ENCODE measurements around the gene PASK. TPM values are rescaled to one million over a fixed set of nuclear protein-coding genes. Genes with fewer than 3 reads are reported as not detected.

PASK gene
- polyA plus RNA-seq, 1 donor from 2014 or later: 26.0 TPM

GRCh38 chr2:241118737-241119505 is 30.4 kb downstream of the PASK start:
- H3F3A ChIP-seq (ENCODE audit: insufficient read depth, low read length, poor library complexity, severe bottlenecking): no peaks in the 10 kb centered on the region
- H4K20me1 ChIP-seq (ENCODE audit: insufficient read depth): no peaks in the 10 kb centered on the region
- H3K79me2 ChIP-seq (replicated peaks; ENCODE audit: insufficient read depth, low read length): no peaks in the 10 kb centered on the region
- no peak overlapping the region for H3K27ac ChIP-seq (ENCODE audit: low read length)
- H3K9me3 ChIP-seq (ENCODE audit: low read length): no peaks in the 10 kb centered on the region
- no peak overlapping the region for H3K4me3 ChIP-seq (ENCODE audit: low read length)
- no peak for TF ChIP-seq RAD21 (conservative IDR thresholded peaks at IDR 0.05)
- TF ChIP-seq SMC3 (conservative IDR thresholded peaks at IDR 0.05; ENCODE audit: poor library complexity): no peak
- TF ChIP-seq REST (IDR thresholded peaks at IDR 0.05; ENCODE audit: borderline replicate concordance): no peak
- TF ChIP-seq POLR2AphosphoS5 (IDR thresholded peaks at IDR 0.05): no peak
- no peak overlapping the region for H3K9ac ChIP-seq (ENCODE audit: low read length)
- H3K9me2 ChIP-seq (ENCODE audit: insufficient read depth, low read length): no peaks in the 10 kb centered on the region
- H3K36me3 ChIP-seq (ENCODE audit: insufficient read depth, low read length): peaks cover 6% of the 10 kb centered on the region
- no peaks in the 10 kb centered on the region for H3K27me3 ChIP-seq (ENCODE audit: insufficient read depth, low read depth, low read length)
- H2AFZ ChIP-seq (ENCODE audit: low read depth, low read length): no peak overlapping the region
- H3K4me2 ChIP-seq (ENCODE audit: low read length): no peak overlapping the region

- Histone ChIP-seq H3K9me3 (ENCODE audit: low read length) (no peaks in the 10 kb centered on the region), H3K4me2 (ENCODE audit: low read length) (no peak overlapping the region), H3K27me3 (ENCODE audit: insufficient read depth, low read depth, low read length) (no peaks in the 10 kb centered on the region), H4K20me1 (ENCODE audit: insufficient read depth) (no peaks in the 10 kb centered on the region), H3K79me2 (replicated peaks; ENCODE audit: insufficient read depth, low read length) (no peaks in the 10 kb centered on the region), H3F3A (ENCODE audit: insufficient read depth, low read length, poor library complexity, severe bottlenecking) (no peaks in the 10 kb centered on the region), H3K9me2 (ENCODE audit: insufficient read depth, low read length) (no peaks in the 10 kb centered on the region), H3K36me3 (ENCODE audit: insufficient read depth, low read length) (peaks cover 6% of the 10 kb centered on the region), H3K4me3 (ENCODE audit: low read length) (no peak overlapping the region), H3K27ac (ENCODE audit: low read length) (no peak overlapping the region), H3K9ac (ENCODE audit: low read length) (no peak overlapping the region), H2AFZ (ENCODE audit: low read depth, low read length) (no peak overlapping the region)
- no peak for TF ChIP-seq SMC3 (conservative IDR thresholded peaks at IDR 0.05; ENCODE audit: poor library complexity)
- TF ChIP-seq MXI1 (conservative IDR thresholded peaks at IDR 0.05; ENCODE audit: poor library complexity, severe bottlenecking): no peak
- TF ChIP-seq CTCF (IDR thresholded peaks at IDR 0.05; ENCODE audit: poor library complexity, severe bottlenecking): no peak
- TF ChIP-seq REST (IDR thresholded peaks at IDR 0.05; ENCODE audit: borderline replicate concordance): no peak
- no peak for TF ChIP-seq RAD21 (conservative IDR thresholded peaks at IDR 0.05)
- no peak for TF ChIP-seq EP300 (conservative IDR thresholded peaks at IDR 0.05; ENCODE audit: poor library complexity, severe bottlenecking)
- no peak for TF ChIP-seq POLR2AphosphoS5 (IDR thresholded peaks at IDR 0.05)
- no peak for TF ChIP-seq TAF1 (IDR thresholded peaks at IDR 0.05; ENCODE audit: low read depth)
- no peak for TF ChIP-seq EZH2 (IDR thresholded peaks at IDR 0.05; ENCODE audit: borderline replicate concordance, insufficient read depth, low read length, poor library complexity, severe bottlenecking)
Observed at GRCh38 chr2:241116606-241117560, 32.4 kb downstream of the PASK start.
